ENCODE results near the gene TGFBRAP1.

Gene TGFBRAP1

DNA sequence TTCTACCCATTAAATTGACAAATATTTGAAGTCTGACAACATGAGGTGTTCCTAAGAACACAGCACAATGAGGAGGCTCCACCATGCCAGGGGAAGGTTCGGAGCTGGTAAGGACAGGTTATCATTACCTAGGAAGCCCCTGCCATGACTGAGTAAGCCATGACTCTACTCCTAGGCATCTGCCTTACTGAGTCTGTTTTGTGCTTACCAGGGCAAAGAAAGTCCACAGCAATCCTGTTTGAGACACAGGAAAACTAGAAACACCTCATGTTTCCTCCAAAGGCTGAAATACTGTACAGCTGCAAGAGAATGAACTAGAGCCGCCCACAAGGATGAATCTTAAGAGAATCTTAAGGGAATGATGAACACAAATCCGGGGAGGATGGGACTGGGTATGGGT, 11.6 kb downstream of the TGFBRAP1 start:
- DNase-seq (ENCODE audit: low spot score) = no peak

DNA sequence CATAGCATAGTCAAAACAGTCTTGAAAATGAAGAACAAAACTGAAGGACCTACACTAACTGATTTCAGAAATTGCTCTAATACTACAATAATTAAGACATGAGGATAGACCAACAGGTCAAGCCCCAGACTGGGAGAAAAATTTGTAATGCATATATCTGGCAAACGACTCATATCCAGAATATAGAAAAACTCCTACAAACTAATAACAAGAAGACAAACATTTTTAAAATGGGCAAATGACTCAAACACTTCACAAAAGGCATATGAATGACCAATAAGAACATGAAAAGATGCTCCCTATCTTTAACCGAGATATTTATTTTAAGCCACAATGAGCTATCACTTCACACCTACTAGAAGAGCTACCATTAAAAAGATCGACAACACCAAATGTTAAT, 14.2 kb downstream of the TGFBRAP1 start:
- no peak for DNase-seq (ENCODE audit: low spot score)

DNA sequence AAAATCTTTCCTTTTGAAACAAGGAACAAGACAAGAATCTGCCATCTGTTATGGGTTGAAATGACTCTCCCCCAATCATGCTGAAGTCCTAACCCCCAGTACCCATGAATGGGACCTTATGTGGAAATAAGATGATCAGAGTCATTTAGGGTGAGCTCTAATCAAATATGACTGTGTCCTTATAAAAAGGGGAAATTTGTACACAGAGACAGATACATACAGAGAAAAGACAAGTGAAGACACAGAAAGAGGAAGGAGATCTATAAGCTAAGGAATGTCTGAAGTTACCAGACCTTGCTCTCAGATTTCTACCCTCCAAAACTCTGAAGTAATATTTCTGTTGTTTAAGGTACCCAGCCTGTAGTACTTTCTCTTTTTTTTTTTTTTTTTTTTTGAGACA, 15.7 kb downstream of the TGFBRAP1 start:
- no peak for DNase-seq (ENCODE audit: low spot score)

DNA sequence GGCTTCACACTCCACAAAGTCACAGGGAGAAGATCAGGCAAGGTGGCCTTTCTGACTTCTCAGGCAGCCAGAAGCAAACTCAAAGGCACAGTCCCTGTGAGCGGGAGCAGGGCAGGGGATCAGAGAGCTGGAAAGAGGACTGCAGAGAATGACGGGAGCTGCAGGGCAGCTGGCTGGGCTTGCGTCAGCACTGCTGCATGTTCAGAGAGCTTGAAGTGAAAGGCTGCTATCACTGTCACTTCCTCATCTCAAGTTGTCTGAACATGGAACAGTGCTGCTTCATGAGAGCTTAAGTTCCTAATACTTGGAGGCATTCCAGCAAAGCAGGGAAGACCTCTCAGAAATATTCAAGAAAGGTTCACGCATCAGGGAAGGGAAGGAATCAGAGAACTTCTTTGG, 20.4 kb downstream of the TGFBRAP1 start:
- peak; percentile 77 for DNase-seq (ENCODE audit: low spot score)

DNA sequence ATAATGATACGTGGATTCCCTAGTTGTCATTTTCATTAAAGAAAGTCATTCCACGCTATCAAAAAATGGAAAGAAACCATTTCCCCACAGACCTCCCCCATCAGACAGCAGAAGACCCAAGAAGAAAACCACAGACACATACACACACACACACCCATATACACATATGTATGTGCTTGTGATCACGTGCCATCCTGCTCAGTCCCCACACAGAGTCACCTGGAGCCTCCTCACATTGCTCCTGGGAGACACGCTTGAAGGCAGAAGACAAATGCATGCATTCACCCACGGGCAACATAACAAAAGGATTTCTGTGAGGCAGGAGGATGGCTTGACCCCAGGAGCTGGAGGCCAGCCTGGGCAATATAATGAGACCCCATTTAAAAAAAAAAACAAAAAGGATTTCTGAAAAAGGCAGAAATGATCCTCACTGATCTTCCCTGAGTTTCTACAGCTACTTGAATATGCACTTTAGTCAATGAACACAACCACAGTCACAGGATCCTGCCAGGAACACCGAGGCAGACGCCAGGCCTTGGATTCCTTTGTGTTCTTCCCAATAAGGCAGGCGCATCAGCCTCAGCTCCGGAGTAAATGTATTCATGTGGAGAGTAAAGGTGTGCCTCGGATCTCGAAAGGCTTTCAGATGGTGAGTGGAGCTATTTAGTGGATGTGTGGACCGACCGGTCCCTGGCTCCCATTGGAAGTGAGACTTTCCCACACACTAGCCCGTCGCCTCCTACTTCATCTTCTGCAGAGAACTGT, 21.0 kb downstream of the TGFBRAP1 start:
- DNase-seq (ENCODE audit: low spot score) = peak; percentile 16

- no peak for DNase-seq (ENCODE audit: low spot score)
These were observed 21.6 kb downstream of the TGFBRAP1 start for GRCh38 chr2:105307962-105308361.

GRCh38 chr2:105307550-105307949, 22.0 kb downstream of the TGFBRAP1 start:
- DNase-seq (ENCODE audit: low spot score) = no peak

DNA sequence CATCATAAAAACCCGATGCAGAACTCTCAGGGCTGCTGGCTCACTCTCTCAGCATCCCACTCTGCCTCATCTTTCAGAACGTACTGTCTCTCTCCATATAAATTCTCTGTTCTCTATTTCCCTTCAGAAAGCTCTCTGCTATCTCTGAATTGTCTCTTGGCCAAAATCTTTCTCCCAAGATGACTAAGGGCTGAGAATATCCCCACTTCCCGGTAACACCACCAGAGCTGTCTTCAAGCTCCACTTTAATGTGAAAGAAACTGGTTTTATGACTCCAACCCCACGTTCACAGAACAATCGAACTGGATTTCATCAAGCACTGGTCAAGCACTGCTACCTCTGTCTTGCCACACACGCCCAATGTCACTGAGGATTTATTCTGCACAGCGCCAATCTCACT, 22.4 kb downstream of the TGFBRAP1 start:
- DNase-seq (ENCODE audit: low spot score) = no peak

GRCh38 chr2:105301646-105302045, 27.9 kb downstream of the TGFBRAP1 start:
- DNase-seq (ENCODE audit: low spot score) = no peak

- DNase-seq (ENCODE audit: low spot score) = no peak
These were observed 30.2 kb downstream of the TGFBRAP1 start for GRCh38 chr2:105299290-105299689.

GRCh38 chr2:105298017-105298416, 31.5 kb downstream of the TGFBRAP1 start:
- DNase-seq (ENCODE audit: low spot score) = no peak

- DNase-seq (ENCODE audit: low spot score) = no peak
These were observed 32.3 kb downstream of the TGFBRAP1 start for GRCh38 chr2:105297216-105297615.

- DNase-seq (ENCODE audit: low spot score) = no peak
These were observed 33.4 kb downstream of the TGFBRAP1 start for GRCh38 chr2:105296017-105296611.

DNA sequence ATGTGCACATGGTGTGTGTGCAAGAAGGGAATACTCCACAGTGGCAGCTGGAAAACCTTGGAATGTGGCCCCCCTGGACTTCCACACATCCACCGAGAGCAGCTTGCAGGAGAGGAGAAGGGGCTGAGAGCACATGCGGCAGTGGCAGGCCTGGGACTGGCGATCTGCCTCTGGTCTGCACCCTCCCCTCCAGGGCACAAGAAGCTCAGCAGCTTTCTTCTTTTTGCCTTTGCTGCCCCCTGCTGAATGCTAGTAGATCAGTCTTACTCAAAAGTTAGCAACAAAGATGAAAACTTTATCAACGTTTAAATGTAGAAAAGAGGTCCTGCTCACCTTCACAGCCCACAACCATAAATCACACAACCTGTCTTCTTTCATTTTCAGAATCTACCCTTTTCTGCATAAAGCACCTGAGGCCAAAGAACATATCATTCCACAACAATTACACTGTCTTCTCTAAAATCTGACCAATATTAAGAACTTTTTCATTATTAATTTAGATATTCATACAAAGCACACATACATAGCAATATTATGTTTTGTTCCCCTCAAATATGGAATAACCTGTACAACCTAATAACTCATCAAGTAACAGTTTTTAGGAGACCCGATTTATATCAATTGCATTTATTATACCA, 34.6 kb downstream of the TGFBRAP1 start:
- peak; percentile 91 for DNase-seq (ENCODE audit: low spot score)

DNA sequence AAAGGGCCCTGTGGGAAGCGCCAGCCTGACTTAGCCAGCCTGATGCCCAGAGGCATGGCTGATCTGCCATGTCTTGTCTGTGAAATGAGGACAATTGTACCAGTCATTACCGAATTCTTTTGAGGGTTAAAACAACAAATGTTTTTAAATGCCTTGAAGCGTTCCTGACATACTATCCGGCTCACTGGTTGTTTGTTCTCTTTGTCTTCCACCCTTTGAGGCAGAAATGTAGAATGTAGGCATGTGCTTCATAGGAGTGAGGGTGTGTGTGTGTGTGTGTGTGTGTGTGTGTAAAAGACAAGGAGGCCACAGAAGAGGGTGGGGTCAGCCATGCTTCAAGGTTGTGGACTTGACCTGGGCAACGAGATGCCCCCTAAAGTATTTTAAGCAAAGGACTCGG, 35.5 kb downstream of the TGFBRAP1 start:
- no peak for DNase-seq (ENCODE audit: low spot score)

DNA sequence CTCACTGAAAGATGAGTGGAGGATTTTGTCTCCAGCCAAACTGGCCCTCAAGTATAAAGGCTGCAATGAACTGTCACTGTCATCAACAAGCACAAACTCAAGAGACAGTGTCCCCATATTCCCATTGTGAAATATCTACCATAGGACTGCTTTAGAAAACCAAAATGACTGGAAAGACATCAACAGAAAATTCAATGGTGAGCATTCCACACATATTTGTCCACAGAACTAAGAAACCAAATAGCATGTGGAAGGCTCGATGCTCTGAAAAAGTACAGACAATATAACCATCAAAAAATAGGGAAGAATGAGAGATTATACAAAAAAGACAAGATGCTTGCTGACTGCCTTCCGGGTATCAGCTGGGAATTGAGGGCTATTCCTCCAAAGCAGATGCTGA, 37.6 kb downstream of the TGFBRAP1 start:
- DNase-seq (ENCODE audit: low spot score) = no peak

DNA sequence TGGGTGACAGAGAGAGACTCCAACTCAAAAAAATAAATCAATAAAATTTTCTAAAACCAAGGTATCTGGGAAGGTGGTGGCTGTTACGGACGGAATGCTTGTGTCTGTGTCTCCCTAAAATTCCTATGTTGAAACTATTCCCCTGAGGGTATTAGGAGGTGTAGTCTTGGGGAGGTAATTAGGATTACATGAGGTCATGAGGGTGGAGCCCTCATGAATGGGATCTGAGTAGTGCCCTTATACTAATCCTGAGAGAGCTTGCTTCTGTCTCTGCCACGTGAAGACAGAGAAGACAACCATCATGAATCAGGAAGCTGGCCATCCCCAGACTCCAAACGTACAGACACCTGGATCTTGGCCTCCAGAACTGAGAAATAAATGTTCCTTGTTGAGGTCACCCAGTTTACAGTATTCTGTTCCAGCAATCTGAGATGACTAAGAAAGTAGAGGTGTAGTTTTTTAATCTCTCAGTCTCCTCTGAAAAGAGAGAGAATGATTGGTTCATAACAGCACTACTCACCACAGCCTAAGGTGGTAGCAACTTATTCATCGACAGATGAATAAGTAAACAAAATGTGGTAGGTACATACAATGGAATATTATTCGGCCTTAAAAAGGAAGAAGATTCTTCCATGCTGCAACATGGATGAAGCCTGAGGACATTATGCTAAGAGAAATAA, 38.4 kb downstream of the TGFBRAP1 start:
- no peak for DNase-seq (ENCODE audit: low spot score)

- no peak for DNase-seq (ENCODE audit: low spot score)
These were observed 41.4 kb downstream of the TGFBRAP1 start for GRCh38 chr2:105288133-105288532.

DNA sequence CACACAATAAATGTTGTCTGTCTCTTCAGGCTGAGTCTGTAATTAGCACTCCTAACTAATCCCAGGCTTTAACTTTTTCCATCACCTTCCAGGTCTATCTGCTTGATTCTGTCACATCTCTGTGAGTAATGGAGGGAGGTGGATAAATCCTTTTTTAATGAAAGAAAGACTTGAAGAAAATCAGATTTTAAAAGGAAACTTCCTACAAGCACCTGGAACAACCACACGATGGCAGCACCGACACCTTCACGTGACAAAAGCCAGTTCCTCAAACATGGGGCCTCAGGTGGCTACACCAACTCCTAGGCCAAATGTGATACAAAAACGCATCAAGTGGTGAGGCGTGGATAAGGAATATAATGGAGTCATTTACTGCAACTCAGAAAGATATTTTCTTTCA, 41.8 kb downstream of the TGFBRAP1 start:
- DNase-seq (ENCODE audit: low spot score) = peak; percentile 35

- no peak for DNase-seq (ENCODE audit: low spot score)
These were observed 46.0 kb downstream of the TGFBRAP1 start for GRCh38 chr2:105283532-105283931.

DNA sequence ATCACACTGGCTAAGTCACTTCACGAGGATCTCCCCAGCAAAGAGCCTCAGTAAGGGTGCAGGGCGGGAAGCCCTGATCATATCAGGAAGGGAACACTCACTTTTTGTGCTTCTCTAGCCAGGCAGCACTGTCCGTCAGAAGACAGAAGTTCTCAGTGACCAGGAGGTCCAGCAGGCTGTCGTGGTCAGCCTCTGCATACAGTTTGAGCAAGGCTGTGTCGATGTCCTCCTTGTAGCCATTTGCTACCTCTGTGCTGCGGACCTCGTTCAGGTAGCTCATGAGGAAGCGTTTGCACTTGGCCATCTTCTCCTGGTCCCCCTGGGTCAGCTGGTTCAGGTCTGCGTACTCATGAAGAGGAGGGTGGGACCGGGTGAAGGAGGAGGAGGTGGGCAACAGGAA, 49.3 kb downstream of the TGFBRAP1 start:
- no peak for DNase-seq (ENCODE audit: low spot score)

- no peak for DNase-seq (ENCODE audit: low spot score)
These were observed 50.4 kb downstream of the TGFBRAP1 start for GRCh38 chr2:105279126-105279525.

- no peak for DNase-seq (ENCODE audit: low spot score)
These were observed 50.9 kb downstream of the TGFBRAP1 start for GRCh38 chr2:105278654-105279053.
